Astrocyte (in vitro differentiated cells and primary cell): Measurements from ENCODE around the gene EPHA2. TPM values are rescaled to one million over a fixed set of nuclear protein-coding genes. Genes with fewer than 3 reads are reported as not detected.
A peak's percentile ranks its signal among the peaks of the same experiment; 100 is the strongest.
"Not testable (repeated sequence)": the region's sequence is repeated elsewhere in the genome, so short reads cannot be mapped to it uniquely, and the experiment has no call there.

Experiments used
- DNase-seq: peaks from one replicate; pipeline ENCODE4 v3.0.0-alpha.2; 2010; ENCODE audit warnings: low read depth
- FAIRE-seq: peaks from 2 replicates; lab custom pipeline; 2011; peaks lifted over from hg19 to GRCh38; lab: Jason Lieb, UNC
- H2AFZ ChIP-seq: 2 replicates; pipeline ENCODE4 v1.6.0; 2012; ENCODE audit warnings: low read depth, low read length, inconsistent platforms
- H3K27ac ChIP-seq: 2 replicates; pipeline ENCODE4 v1.5.1; 2011; ENCODE audit warnings: low read depth, low read length, inconsistent platforms
- H3K27me3 ChIP-seq: 2 replicates; pipeline ENCODE4 v1.6.0; 2011; ENCODE audit warnings: low read length, inconsistent platforms; ENCODE audit not compliant: insufficient read depth
- H3K36me3 ChIP-seq: 2 replicates; pipeline ENCODE4 v1.5.1; 2011; ENCODE audit warnings: low read length, inconsistent platforms; ENCODE audit not compliant: insufficient read depth
- H3K4me1 ChIP-seq: 2 replicates; pipeline ENCODE4 v1.5.1; 2011; ENCODE audit warnings: low read length, inconsistent platforms; ENCODE audit not compliant: insufficient read depth
- H3K4me2 ChIP-seq: 2 replicates; pipeline ENCODE4 v1.6.0; 2012; ENCODE audit warnings: low read length, inconsistent platforms
- H3K4me3 ChIP-seq: 2 replicates; pipeline ENCODE4 v1.5.1; 2011; ENCODE audit warnings: low read depth, mild to moderate bottlenecking, low read length, inconsistent platforms; ENCODE audit not compliant: insufficient read depth
- H3K79me2 ChIP-seq: 2 replicates; pipeline ENCODE4 v1.6.0; 2012; ENCODE audit warnings: mild to moderate bottlenecking, low read length, inconsistent platforms; ENCODE audit not compliant: insufficient read depth
- H3K9ac ChIP-seq: 2 replicates; pipeline ENCODE4 v1.6.0; 2012; ENCODE audit warnings: mild to moderate bottlenecking, low read length, inconsistent platforms
- H3K9me3 ChIP-seq: 2 replicates; pipeline ENCODE4 v1.5.1; 2012; ENCODE audit warnings: low read depth, mild to moderate bottlenecking, low read length, inconsistent platforms; ENCODE audit not compliant: insufficient read depth
- H4K20me1 ChIP-seq: 2 replicates; pipeline ENCODE4 v1.6.0; 2012; ENCODE audit warnings: low read length, inconsistent platforms; ENCODE audit not compliant: insufficient read depth
- H3K27ac Mint-ChIP-seq: one replicate; pipeline ENCODE4 v1.8.0; 2021; ENCODE audit warnings: mild to moderate bottlenecking, mixed read lengths; ENCODE audit not compliant: unreplicated experiment
- H3K27me3 Mint-ChIP-seq: one replicate; pipeline ENCODE4 v1.8.0; 2021; ENCODE audit warnings: low read depth, mixed read lengths; ENCODE audit not compliant: unreplicated experiment
- H3K36me3 Mint-ChIP-seq: one replicate; pipeline ENCODE4 v1.8.0; 2021; ENCODE audit warnings: low read depth, mixed read lengths; ENCODE audit not compliant: unreplicated experiment
- H3K4me1 Mint-ChIP-seq: one replicate; pipeline ENCODE4 v1.8.0; 2021; ENCODE audit warnings: low read depth, mixed read lengths; ENCODE audit not compliant: unreplicated experiment
- H3K4me3 Mint-ChIP-seq: one replicate; pipeline ENCODE4 v1.8.0; 2021; ENCODE audit warnings: mild to moderate bottlenecking, moderate library complexity, mixed read lengths; ENCODE audit not compliant: unreplicated experiment
- H3K9me3 Mint-ChIP-seq: one replicate; pipeline ENCODE4 v1.8.0; 2021; ENCODE audit warnings: mild to moderate bottlenecking, mixed read lengths; ENCODE audit not compliant: unreplicated experiment
- CTCF ChIP-seq: IDR thresholded peaks from 2 replicates; pipeline ENCODE4 v1.5.1; 2011; ENCODE audit warnings: low read depth, mild to moderate bottlenecking, inconsistent platforms, low read length, moderate library complexity; ENCODE audit not compliant: insufficient read depth
- EZH2 ChIP-seq: IDR thresholded peaks from 2 replicates; pipeline ENCODE4 v1.6.1; 2012; ENCODE audit warnings: mild to moderate bottlenecking, low read length, inconsistent platforms; ENCODE audit not compliant: insufficient read depth
- total RNA-seq: library from RNA; stranded (reverse); gene quantifications from 2 replicates; pipeline ENCODE4 v1.2.1, GENCODE V29; 2021

EPHA2 gene
- total RNA-seq, 1 donor from 2014 or later: 140 TPM

- H3K27ac Mint-ChIP-seq: no peak overlapping the region
- H3K9me3 Mint-ChIP-seq: peaks cover 15% of the 10 kb centered on the region
- peak; percentile 12 for DNase-seq
- H4K20me1 ChIP-seq: no peaks in the 10 kb centered on the region
- no peak overlapping the region for H2AFZ ChIP-seq
- no peaks in the 10 kb centered on the region for H3K79me2 ChIP-seq
- no peak overlapping the region for H3K27ac ChIP-seq
- H3K4me3 ChIP-seq: no peak overlapping the region
- H3K36me3 ChIP-seq: no peaks in the 10 kb centered on the region
- no peaks in the 10 kb centered on the region for H3K27me3 Mint-ChIP-seq
- H3K36me3 Mint-ChIP-seq: peaks cover 2% of the 10 kb centered on the region
- no peak overlapping the region for H3K4me2 ChIP-seq
- no peaks in the 10 kb centered on the region for H3K27me3 ChIP-seq
- peaks cover 22% of the 10 kb centered on the region for H3K4me1 Mint-ChIP-seq
- no peak overlapping the region for H3K4me3 Mint-ChIP-seq
- no peak for FAIRE-seq
- H3K4me1 ChIP-seq: peaks cover 21% of the 10 kb centered on the region
- H3K9me3 ChIP-seq: no peaks in the 10 kb centered on the region
- no peak overlapping the region for H3K9ac ChIP-seq
- no peak for TF ChIP-seq EZH2
- TF ChIP-seq CTCF: no peak
These were observed 46.3 kb downstream of the EPHA2 start for GRCh38 chr1:16109571-16109970.

- H3K9ac ChIP-seq, H3K27me3 ChIP-seq, H4K20me1 ChIP-seq, H3K4me3 Mint-ChIP-seq, H3K27ac ChIP-seq, H3K36me3 Mint-ChIP-seq, H3K36me3 ChIP-seq, H3K9me3 ChIP-seq, H3K27ac Mint-ChIP-seq, H3K4me2 ChIP-seq, H3K4me1 ChIP-seq, FAIRE-seq, H3K27me3 Mint-ChIP-seq, DNase-seq, H2AFZ ChIP-seq, H3K79me2 ChIP-seq, H3K4me3 ChIP-seq: not testable (repeated sequence)
- H3K4me1 Mint-ChIP-seq: peaks cover 15% of the 10 kb centered on the region
- H3K9me3 Mint-ChIP-seq: peaks cover 21% of the 10 kb centered on the region
These were observed 48.8 kb downstream of the EPHA2 start for GRCh38 chr1:16107039-16107438.

- Histone ChIP-seq H3K9me3 (no peaks in the 10 kb centered on the region), H3K79me2 (no peaks in the 10 kb centered on the region), H3K9ac (no peak overlapping the region), H3K27me3 (peaks cover under 1% of the 10 kb centered on the region), H3K27ac (no peak overlapping the region), H3K4me1 (no peaks in the 10 kb centered on the region), H3K36me3 (no peaks in the 10 kb centered on the region), H3K4me2 (no peak overlapping the region), H3K4me3 (no peak overlapping the region), H4K20me1 (no peaks in the 10 kb centered on the region), H2AFZ (no peak overlapping the region)
- Mint-ChIP-seq H3K9me3 (peaks cover 16% of the 10 kb centered on the region), H3K36me3 (no peaks in the 10 kb centered on the region), H3K27me3 (peaks cover 5% of the 10 kb centered on the region), H3K4me3 (no peak overlapping the region), H3K4me1 (no peaks in the 10 kb centered on the region), H3K27ac (no peak overlapping the region)
- DNase-seq (no peak), FAIRE-seq (no peak)
- TF ChIP-seq EZH2 (no peak), CTCF (no peak)
These were observed 54.2 kb downstream of the EPHA2 start for GRCh38 chr1:16101623-16102022.
